HepG2 (cell line): ENCODE data around the gene POLR3GL. TPM values are rescaled to one million over a fixed set of nuclear protein-coding genes. Genes with fewer than 3 reads are reported as not detected.

Source experiments
- AFF4 ChIP-seq: sonication (generic); formaldehyde crosslinking; IDR thresholded peaks from 2 replicates; pipeline ENCODE4 v1.4.0; 2020; ENCODE audit warnings: missing genetic modification reagents
- FOSL1 ChIP-seq: sonication (generic); formaldehyde crosslinking; IDR thresholded peaks from 2 replicates; pipeline ENCODE4 v1.9.0; 2021; ENCODE audit warnings: missing genetic modification reagents, borderline replicate concordance
- HNRNPH1 ChIP-seq: fragments of 200-400 bp; formaldehyde crosslinking; optimal IDR thresholded peaks from 2 replicates; pipeline ENCODE3; 2017; ENCODE audit warnings: mild to moderate bottlenecking, low read depth, low read length
- HNRNPUL1 ChIP-seq: fragments of 200-400 bp; formaldehyde crosslinking; IDR thresholded peaks from 2 replicates; pipeline ENCODE4 v1.6.1; 2017; ENCODE audit warnings: low read depth, mild to moderate bottlenecking, low read length, moderate library complexity
- NFRKB ChIP-seq: fragments of 450-650 bp; IDR thresholded peaks from 2 replicates; pipeline ENCODE4 v1.6.1; 2017
- POLR2AphosphoS5 ChIP-seq: IDR thresholded peaks from 2 replicates; pipeline ENCODE4 v1.6.1; 2012; ENCODE audit warnings: low read depth, low read length
- PPARG ChIP-seq: conservative IDR thresholded peaks from 2 replicates; pipeline ENCODE4 v1.6.1; 2016; ENCODE audit warnings: missing biosample characterization, missing genetic modification reagents
- THAP7 ChIP-seq: sonication (generic); formaldehyde crosslinking; IDR thresholded peaks from 2 replicates; pipeline ENCODE4 v1.8.1; 2023; ENCODE audit warnings: mild to moderate bottlenecking, missing genetic modification reagents
- ZNF552 ChIP-seq: sonication (generic); formaldehyde crosslinking; IDR thresholded peaks from 2 replicates; pipeline ENCODE4 v1.9.0; 2022; ENCODE audit warnings: missing genetic modification reagents, mild to moderate bottlenecking, borderline replicate concordance
- ZNF687 ChIP-seq: sonication (generic); formaldehyde crosslinking; IDR thresholded peaks from 2 replicates; pipeline ENCODE4 v1.5.1; 2020; ENCODE audit warnings: mild to moderate bottlenecking, missing genetic modification reagents, moderate library complexity
- polyA plus RNA-seq, 8 experiments: library from polyadenylated mRNA; depleted of rRNA in 3 of 8; stranded (reverse) in 7 of 8; unstranded in 1 of 8; fragments of >200 nt; fragmentation: Illumina TruSeq in 4 of 8; extraction: Trizol in 4 of 8; gene quantifications; 2 replicates each; pipeline versions ENCODE4 v1.2.1 to v1.2.3, GENCODE V29; 2011 to 2016; ENCODE audit warnings: low read depth in 4 of 8, missing spikeins in 1 of 8, mixed read lengths in 1 of 8; ENCODE audit not compliant: insufficient read depth in 1 of 8
- total RNA-seq, 5 experiments: library from RNA; depleted of rRNA; stranded (reverse); fragments of >200 nt; fragmentation: Illumina TruSeq; extraction: Trizol; gene quantifications; 2 replicates each; pipeline ENCODE4 v1.2.3, GENCODE V29; 2016; ENCODE audit warnings: low read depth in 1 of 5
- TF ChIP-seq, protein P1 (sequence below): sonication (generic); formaldehyde crosslinking; IDR thresholded peaks from 2 replicates; pipeline ENCODE4 v1.5.0; 2020; ENCODE audit warnings: mild to moderate bottlenecking, missing genetic modification reagents
- TF ChIP-seq, protein P2 (sequence below): sonication (generic); formaldehyde crosslinking; IDR thresholded peaks from 2 replicates; pipeline ENCODE4 v1.9.0; 2021; ENCODE audit warnings: missing genetic modification reagents, mild to moderate bottlenecking, borderline replicate concordance

POLR3GL gene
- total and polyA plus RNA-seq, 2 of the 13 experiments (the other 11 are each of a cell fraction or from before 2014, with no cell fraction given) = 11.5 to 12.4 TPM

DNA sequence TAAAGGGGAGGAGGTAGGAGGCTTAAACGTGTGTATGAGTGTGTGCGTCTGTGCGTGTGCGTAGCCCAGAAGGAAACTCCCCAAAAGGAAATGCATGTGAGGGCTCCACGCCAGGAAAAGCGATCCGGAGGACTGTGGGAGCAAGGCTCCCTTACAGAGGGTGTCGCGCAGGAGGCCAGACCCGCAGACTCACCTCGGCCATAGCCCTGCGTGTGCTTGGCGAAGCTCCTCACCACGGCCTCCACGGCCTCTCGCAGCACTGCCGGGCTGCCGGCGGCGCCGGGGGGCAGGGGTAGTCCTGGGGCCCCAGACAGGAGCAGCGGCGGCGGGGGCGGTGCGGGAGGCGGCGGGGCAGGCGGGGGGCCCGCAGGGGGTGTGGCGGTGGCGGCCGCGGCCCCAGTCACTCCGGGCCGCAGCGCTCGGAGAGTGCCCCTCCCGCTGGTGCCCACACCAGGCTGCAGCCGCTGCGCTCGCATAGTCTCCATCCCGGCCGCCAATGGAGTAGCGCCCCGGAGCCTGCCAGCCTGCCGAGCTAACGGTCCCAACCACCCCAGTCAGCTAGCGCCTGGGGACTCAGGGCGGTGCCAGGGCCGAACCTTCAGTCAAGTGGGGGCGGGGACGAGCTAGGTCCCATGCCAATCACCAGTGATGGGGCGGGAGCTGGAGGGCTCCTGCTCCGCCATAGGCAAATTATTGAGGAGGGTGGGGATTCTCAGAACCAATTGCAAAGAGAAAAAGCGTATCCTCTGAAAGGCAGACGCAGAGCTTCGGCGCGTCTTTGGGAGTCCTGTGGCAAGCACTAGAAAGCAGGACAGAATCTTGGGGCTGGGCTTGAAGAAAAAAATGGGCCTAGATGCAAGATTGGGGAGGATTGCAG lies 6.8 kb upstream of the POLR3GL start, which contains the start of gene LIX1L (continued):
- TF ChIP-seq, protein P1, sequence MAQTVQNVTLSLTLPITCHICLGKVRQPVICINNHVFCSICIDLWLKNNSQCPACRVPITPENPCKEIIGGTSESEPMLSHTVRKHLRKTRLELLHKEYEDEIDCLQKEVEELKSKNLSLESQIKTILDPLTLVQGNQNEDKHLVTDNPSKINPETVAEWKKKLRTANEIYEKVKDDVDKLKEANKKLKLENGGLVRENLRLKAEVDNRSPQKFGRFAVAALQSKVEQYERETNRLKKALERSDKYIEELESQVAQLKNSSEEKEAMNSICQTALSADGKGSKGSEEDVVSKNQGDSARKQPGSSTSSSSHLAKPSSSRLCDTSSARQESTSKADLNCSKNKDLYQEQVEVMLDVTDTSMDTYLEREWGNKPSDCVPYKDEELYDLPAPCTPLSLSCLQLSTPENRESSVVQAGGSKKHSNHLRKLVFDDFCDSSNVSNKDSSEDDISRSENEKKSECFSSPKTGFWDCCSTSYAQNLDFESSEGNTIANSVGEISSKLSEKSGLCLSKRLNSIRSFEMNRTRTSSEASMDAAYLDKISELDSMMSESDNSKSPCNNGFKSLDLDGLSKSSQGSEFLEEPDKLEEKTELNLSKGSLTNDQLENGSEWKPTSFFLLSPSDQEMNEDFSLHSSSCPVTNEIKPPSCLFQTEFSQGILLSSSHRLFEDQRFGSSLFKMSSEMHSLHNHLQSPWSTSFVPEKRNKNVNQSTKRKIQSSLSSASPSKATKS (CRISPR knock-in tag) = no peak
- TF ChIP-seq, protein P2, sequence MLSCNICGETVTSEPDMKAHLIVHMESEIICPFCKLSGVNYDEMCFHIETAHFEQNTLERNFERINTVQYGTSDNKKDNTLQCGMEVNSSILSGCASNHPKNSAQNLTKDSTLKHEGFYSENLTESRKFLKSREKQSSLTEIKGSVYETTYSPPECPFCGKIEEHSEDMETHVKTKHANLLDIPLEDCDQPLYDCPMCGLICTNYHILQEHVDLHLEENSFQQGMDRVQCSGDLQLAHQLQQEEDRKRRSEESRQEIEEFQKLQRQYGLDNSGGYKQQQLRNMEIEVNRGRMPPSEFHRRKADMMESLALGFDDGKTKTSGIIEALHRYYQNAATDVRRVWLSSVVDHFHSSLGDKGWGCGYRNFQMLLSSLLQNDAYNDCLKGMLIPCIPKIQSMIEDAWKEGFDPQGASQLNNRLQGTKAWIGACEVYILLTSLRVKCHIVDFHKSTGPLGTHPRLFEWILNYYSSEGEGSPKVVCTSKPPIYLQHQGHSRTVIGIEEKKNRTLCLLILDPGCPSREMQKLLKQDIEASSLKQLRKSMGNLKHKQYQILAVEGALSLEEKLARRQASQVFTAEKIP (CRISPR knock-in tag) = no peak
- TF ChIP-seq NFRKB = no peak
- no peak; the same call in 1 of the 2 replicates for TF ChIP-seq THAP7 (CRISPR knock-in tag)
- TF ChIP-seq HNRNPUL1 = no peak
- peak; percentile 66 for TF ChIP-seq POLR2AphosphoS5
- TF ChIP-seq AFF4 (CRISPR knock-in tag) = no peak
- TF ChIP-seq ZNF687 (CRISPR knock-in tag) = peak; percentile 72
- TF ChIP-seq PPARG (CRISPR knock-in tag) = no peak; the same call in 1 of the 2 replicates
- TF ChIP-seq FOSL1 (CRISPR knock-in tag) = no peak
- TF ChIP-seq ZNF552 = no peak
- no peak for TF ChIP-seq HNRNPH1
